ENCODE results near the gene EP300. TPM values are rescaled to one million over a fixed set of nuclear protein-coding genes. Genes with fewer than 3 reads are reported as not detected.
A peak's percentile ranks its signal among the peaks of the same experiment; 100 is the strongest.
"Not testable (repeated sequence)": the region's sequence is repeated elsewhere in the genome, so short reads cannot be mapped to it uniquely, and the experiment has no call there.

EP300 gene
- total RNA-seq, 6 experiments from 2014 or later = 28.4 to 41.1 (median 33.1) TPM

GRCh38 chr22:41175546-41175945 lies 83.2 kb downstream of the EP300 start:
- peaks cover 10% of the 10 kb centered on the region; the same call in 1 of the 2 replicates for H3K27me3 Mint-ChIP-seq (ENCODE audit: insufficient read depth)
- peaks cover 49% of the 10 kb centered on the region for H3K36me3 Mint-ChIP-seq (ENCODE audit: low read depth)
- TF ChIP-seq, protein P1, sequence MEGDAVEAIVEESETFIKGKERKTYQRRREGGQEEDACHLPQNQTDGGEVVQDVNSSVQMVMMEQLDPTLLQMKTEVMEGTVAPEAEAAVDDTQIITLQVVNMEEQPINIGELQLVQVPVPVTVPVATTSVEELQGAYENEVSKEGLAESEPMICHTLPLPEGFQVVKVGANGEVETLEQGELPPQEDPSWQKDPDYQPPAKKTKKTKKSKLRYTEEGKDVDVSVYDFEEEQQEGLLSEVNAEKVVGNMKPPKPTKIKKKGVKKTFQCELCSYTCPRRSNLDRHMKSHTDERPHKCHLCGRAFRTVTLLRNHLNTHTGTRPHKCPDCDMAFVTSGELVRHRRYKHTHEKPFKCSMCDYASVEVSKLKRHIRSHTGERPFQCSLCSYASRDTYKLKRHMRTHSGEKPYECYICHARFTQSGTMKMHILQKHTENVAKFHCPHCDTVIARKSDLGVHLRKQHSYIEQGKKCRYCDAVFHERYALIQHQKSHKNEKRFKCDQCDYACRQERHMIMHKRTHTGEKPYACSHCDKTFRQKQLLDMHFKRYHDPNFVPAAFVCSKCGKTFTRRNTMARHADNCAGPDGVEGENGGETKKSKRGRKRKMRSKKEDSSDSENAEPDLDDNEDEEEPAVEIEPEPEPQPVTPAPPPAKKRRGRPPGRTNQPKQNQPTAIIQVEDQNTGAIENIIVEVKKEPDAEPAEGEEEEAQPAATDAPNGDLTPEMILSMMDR (IDR thresholded peaks at IDR 0.05) = no peak
- DNase-seq = no peak
- no peak overlapping the region for H3K4me3 Mint-ChIP-seq
- peak overlapping the region; percentile 36 for H3K27ac Mint-ChIP-seq
- H3K9me3 Mint-ChIP-seq = no peaks in the 10 kb centered on the region
- H3K4me1 Mint-ChIP-seq (ENCODE audit: low read depth) = peaks cover 7% of the 10 kb centered on the region

DNA sequence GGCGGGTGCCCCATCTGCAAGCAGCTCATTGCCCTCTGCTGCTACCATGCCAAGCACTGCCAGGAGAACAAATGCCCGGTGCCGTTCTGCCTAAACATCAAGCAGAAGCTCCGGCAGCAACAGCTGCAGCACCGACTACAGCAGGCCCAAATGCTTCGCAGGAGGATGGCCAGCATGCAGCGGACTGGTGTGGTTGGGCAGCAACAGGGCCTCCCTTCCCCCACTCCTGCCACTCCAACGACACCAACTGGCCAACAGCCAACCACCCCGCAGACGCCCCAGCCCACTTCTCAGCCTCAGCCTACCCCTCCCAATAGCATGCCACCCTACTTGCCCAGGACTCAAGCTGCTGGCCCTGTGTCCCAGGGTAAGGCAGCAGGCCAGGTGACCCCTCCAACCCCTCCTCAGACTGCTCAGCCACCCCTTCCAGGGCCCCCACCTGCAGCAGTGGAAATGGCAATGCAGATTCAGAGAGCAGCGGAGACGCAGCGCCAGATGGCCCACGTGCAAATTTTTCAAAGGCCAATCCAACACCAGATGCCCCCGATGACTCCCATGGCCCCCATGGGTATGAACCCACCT lies 84.7 kb downstream of the EP300 start:
- TF ChIP-seq, protein P1 (IDR thresholded peaks at IDR 0.05) = no peak
- peaks cover 23% of the 10 kb centered on the region for H3K4me1 Mint-ChIP-seq (ENCODE audit: low read depth)
- no peak overlapping the region for H3K4me3 Mint-ChIP-seq
- H3K36me3 Mint-ChIP-seq (ENCODE audit: low read depth) = peaks cover 57% of the 10 kb centered on the region
- H3K27ac Mint-ChIP-seq = no peak overlapping the region
- 0 out of 2 replicates have a peak, but pooled peaks cover 3% of the 10 kb centered on the region for H3K9me3 Mint-ChIP-seq
- peaks cover 12% of the 10 kb centered on the region for H3K27me3 Mint-ChIP-seq (ENCODE audit: insufficient read depth)
- DNase-seq = no peak

DNA sequence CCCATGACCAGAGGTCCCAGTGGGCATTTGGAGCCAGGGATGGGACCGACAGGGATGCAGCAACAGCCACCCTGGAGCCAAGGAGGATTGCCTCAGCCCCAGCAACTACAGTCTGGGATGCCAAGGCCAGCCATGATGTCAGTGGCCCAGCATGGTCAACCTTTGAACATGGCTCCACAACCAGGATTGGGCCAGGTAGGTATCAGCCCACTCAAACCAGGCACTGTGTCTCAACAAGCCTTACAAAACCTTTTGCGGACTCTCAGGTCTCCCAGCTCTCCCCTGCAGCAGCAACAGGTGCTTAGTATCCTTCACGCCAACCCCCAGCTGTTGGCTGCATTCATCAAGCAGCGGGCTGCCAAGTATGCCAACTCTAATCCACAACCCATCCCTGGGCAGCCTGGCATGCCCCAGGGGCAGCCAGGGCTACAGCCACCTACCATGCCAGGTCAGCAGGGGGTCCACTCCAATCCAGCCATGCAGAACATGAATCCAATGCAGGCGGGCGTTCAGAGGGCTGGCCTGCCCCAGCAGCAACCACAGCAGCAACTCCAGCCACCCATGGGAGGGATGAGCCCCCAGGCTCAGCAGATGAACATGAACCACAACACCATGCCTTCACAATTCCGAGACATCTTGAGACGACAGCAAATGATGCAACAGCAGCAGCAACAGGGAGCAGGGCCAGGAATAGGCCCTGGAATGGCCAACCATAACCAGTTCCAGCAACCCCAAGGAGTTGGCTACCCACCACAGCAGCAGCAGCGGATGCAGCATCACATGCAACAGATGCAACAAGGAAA lies 85.4 kb downstream of the EP300 start:
- H3K27me3 Mint-ChIP-seq (ENCODE audit: insufficient read depth) = peaks cover 13% of the 10 kb centered on the region
- no peak for DNase-seq
- peaks cover 30% of the 10 kb centered on the region for H3K4me1 Mint-ChIP-seq (ENCODE audit: low read depth)
- no peak overlapping the region for H3K27ac Mint-ChIP-seq
- TF ChIP-seq, protein P1 (IDR thresholded peaks at IDR 0.05) = no peak
- peaks cover 52% of the 10 kb centered on the region for H3K36me3 Mint-ChIP-seq (ENCODE audit: low read depth)
- no peak overlapping the region; the same call in 1 of the 2 replicates for H3K4me3 Mint-ChIP-seq
- 0 out of 2 replicates have a peak, but pooled peaks cover 5% of the 10 kb centered on the region for H3K9me3 Mint-ChIP-seq

- no peak for DNase-seq
- Mint-ChIP-seq H3K36me3 (ENCODE audit: low read depth) (peaks cover 47% of the 10 kb centered on the region), H3K4me3 (no peak overlapping the region), H3K4me1 (ENCODE audit: low read depth) (peaks cover 35% of the 10 kb centered on the region), H3K27ac (peak overlapping the region; percentile 40; the same call in 1 of the 2 replicates), H3K27me3 (ENCODE audit: insufficient read depth) (peaks cover 16% of the 10 kb centered on the region), H3K9me3 (0 out of 2 replicates have a peak, but pooled peaks cover 5% of the 10 kb centered on the region)
- TF ChIP-seq, protein P1 (IDR thresholded peaks at IDR 0.05) = no peak
Observed at GRCh38 chr22:41178425-41178975, 86.1 kb downstream of the EP300 start.

DNA sequence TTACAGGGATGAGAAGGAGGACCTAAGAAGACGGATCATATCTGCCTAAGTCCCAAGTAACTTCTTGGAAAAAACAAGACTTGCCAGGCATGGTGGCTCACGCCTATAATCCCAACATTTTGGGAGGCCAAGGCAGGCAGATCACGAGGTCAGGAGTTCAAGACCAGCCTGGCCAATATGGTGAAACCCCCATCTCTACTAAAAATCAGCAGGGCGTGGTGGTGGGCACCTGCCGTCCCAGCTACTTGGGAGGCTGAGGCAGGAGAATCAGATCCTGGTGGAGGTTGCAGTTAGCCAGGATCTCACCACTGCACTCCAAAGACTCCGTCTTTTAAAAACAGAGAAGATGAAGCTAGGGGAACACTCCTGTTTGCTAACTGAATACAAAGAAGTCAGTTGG lies 88.0 kb downstream of the EP300 start:
- Mint-ChIP-seq H3K36me3 (ENCODE audit: low read depth) (peaks cover 45% of the 10 kb centered on the region), H3K4me1 (ENCODE audit: low read depth) (peaks cover 35% of the 10 kb centered on the region), H3K27me3 (ENCODE audit: insufficient read depth) (peaks cover 16% of the 10 kb centered on the region)
- not testable (repeated sequence) for H3K27ac Mint-ChIP-seq, H3K4me3 Mint-ChIP-seq, H3K9me3 Mint-ChIP-seq, DNase-seq

DNA sequence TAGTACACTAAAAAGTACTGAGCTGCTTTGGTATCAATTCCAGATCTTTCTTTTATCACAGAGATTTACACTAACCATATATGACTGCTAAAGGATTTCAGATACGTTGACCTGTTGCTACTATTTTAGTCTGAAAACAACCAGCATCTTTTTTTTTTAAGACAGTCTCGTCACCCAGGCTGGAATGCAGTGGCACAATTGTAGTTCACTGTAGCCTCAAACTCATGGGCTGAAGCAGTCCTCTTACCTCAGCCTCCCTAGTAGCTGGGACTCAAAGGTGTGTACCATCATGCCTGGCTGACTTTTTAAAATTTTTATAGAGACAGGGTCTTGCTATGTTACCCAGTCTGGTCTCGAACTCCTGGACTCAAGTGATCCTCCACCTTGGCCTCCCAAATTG lies 88.5 kb downstream of the EP300 start:
- Mint-ChIP-seq H3K4me3 (no peak overlapping the region), H3K27me3 (ENCODE audit: insufficient read depth) (peaks cover 14% of the 10 kb centered on the region), H3K9me3 (0 out of 2 replicates have a peak, but pooled peaks cover 5% of the 10 kb centered on the region), H3K4me1 (ENCODE audit: low read depth) (peaks cover 30% of the 10 kb centered on the region), H3K27ac (peak overlapping the region; percentile 56), H3K36me3 (ENCODE audit: low read depth) (peaks cover 40% of the 10 kb centered on the region)
- no peak for DNase-seq
- TF ChIP-seq, protein P1 (IDR thresholded peaks at IDR 0.05) = no peak

Measured in HFFc6 (cell line).